Activated B cell treated with CpG ODN at 0.5 μM for 24 hours (primary cell): ENCODE measurements around the gene CENPP. TPM values are rescaled to one million over a fixed set of nuclear protein-coding genes. Genes with fewer than 3 reads are reported as not detected.

Experiments
- ATAC-seq: fragments of 200-7000 bp; cut with Tn5 transposase; one replicate; pipeline ENCODE4 v1.10.0; 2021; ENCODE audit warnings: low read depth, mild to moderate bottlenecking, moderate library complexity
- CTCF ChIA-PET: fragments of 350-600 bp; sonication (Branson Sonifier 250); formaldehyde crosslinking; loops from one replicate; lab custom pipeline; 2021; ENCODE audit warnings: antibody characterized with exemption; lab: Charles Lee
- POLR2A ChIA-PET: fragments of 350-600 bp; sonication (Branson Sonifier 250); formaldehyde crosslinking; loops from one replicate; lab custom pipeline; 2021; ENCODE audit warnings: antibody characterized with exemption; lab: Charles Lee
- DNase-seq: peaks from one replicate; pipeline ENCODE4 v3.0.0; 2022
- H3K27ac Mint-ChIP-seq: one replicate; pipeline ENCODE4 v1.8.0; 2020; ENCODE audit warnings: mixed read lengths
- H3K27me3 Mint-ChIP-seq: one replicate; pipeline ENCODE4 v1.8.0; 2021; ENCODE audit warnings: mixed read lengths
- H3K36me3 Mint-ChIP-seq: one replicate; pipeline ENCODE4 v1.8.0; 2021; ENCODE audit warnings: low read depth, mixed read lengths
- H3K4me1 Mint-ChIP-seq: one replicate; pipeline ENCODE4 v1.8.0; 2021; ENCODE audit warnings: mixed read lengths
- H3K4me3 Mint-ChIP-seq: one replicate; pipeline ENCODE4 v1.8.0; 2020; ENCODE audit warnings: mild to moderate bottlenecking, mixed read lengths
- H3K9me3 Mint-ChIP-seq: one replicate; pipeline ENCODE4 v1.8.0; 2020; ENCODE audit warnings: mixed read lengths
- CTCF ChIP-seq: fragments of 200-600 bp; IDR thresholded peaks from one replicate; pipeline ENCODE4 v1.8.0; 2022; ENCODE audit warnings: antibody characterized with exemption, mild to moderate bottlenecking
- intact Hi-C: fragments of 100-400 bp; cut with micrococcal nuclease; formaldehyde crosslinking; loops from one replicate; pipeline ENCODE4 v1.15.1; 2024
- total RNA-seq: library from RNA; stranded (reverse); gene quantifications from 2 replicates; pipeline ENCODE4 v1.2.3, GENCODE V29; 2022

CENPP gene
- total RNA-seq, 1 donor from 2014 or later: 5.7 TPM

- DNase-seq: no peak
- Mint-ChIP-seq H3K36me3 (peaks cover 88% of the 10 kb centered on the region), H3K4me3 (no peak overlapping the region), H3K27ac (no peak overlapping the region), H3K27me3 (no peaks in the 10 kb centered on the region), H3K4me1 (no peaks in the 10 kb centered on the region), H3K9me3 (no peaks in the 10 kb centered on the region)
- ATAC-seq: no peak
- intact Hi-C loops: loop anchor here (10.0 kb wide), 1 partner anchor 1723 kb away; no protein-coding TSS in a partner anchor
- CTCF ChIA-PET: no interaction called here
- POLR2A ChIA-PET: no interaction called here
- TF ChIP-seq CTCF: no peak
Observed at GRCh38 chr9:92637886-92638620, 312.3 kb downstream of the CENPP start.

- ATAC-seq (no peak), DNase-seq (no peak)
- ChIA-PET CTCF (no interaction called here), POLR2A (no interaction called here)
- no peak overlapping the region for H3K4me3 Mint-ChIP-seq
- no peaks in the 10 kb centered on the region for H3K9me3 Mint-ChIP-seq
- no peak for TF ChIP-seq CTCF
- no peak overlapping the region for H3K27ac Mint-ChIP-seq
- no peaks in the 10 kb centered on the region for H3K27me3 Mint-ChIP-seq
- intact Hi-C loops: loop anchor here (10.0 kb wide), 1 partner anchor 1724 kb away; no protein-coding TSS in a partner anchor
- H3K36me3 Mint-ChIP-seq: peaks cover 89% of the 10 kb centered on the region
- H3K4me1 Mint-ChIP-seq: no peaks in the 10 kb centered on the region
Observed at GRCh38 chr9:92638621-92639101, 312.9 kb downstream of the CENPP start.

GRCh38 chr9:92639124-92639523, 313.4 kb downstream of the CENPP start:
- CTCF ChIA-PET: no interaction called here
- ATAC-seq (no peak), DNase-seq (no peak)
- H3K27me3 Mint-ChIP-seq: no peaks in the 10 kb centered on the region
- H3K4me3 Mint-ChIP-seq: no peak overlapping the region
- intact Hi-C loops: loop anchor here (10.0 kb wide), 1 partner anchor 1724 kb away; no protein-coding TSS in a partner anchor
- H3K9me3 Mint-ChIP-seq: no peaks in the 10 kb centered on the region
- peaks cover 89% of the 10 kb centered on the region for H3K36me3 Mint-ChIP-seq
- no peak overlapping the region for H3K27ac Mint-ChIP-seq
- no peaks in the 10 kb centered on the region for H3K4me1 Mint-ChIP-seq
- TF ChIP-seq CTCF: no peak
- POLR2A ChIA-PET: no interaction called here

GRCh38 chr9:92639791-92640271, 314.1 kb downstream of the CENPP start:
- H3K36me3 Mint-ChIP-seq: peaks cover 89% of the 10 kb centered on the region
- ChIA-PET POLR2A (no interaction called here), CTCF (no interaction called here)
- peaks cover 2% of the 10 kb centered on the region for H3K9me3 Mint-ChIP-seq
- no peaks in the 10 kb centered on the region for H3K27me3 Mint-ChIP-seq
- TF ChIP-seq CTCF: no peak
- no peaks in the 10 kb centered on the region for H3K4me1 Mint-ChIP-seq
- H3K27ac Mint-ChIP-seq: no peak overlapping the region
- intact Hi-C loops: loop anchor here (10.0 kb wide), 1 partner anchor 1725 kb away; no protein-coding TSS in a partner anchor
- no peak for ATAC-seq
- H3K4me3 Mint-ChIP-seq: no peak overlapping the region
- DNase-seq: no peak

GRCh38 chr9:92640398-92641091, 314.8 kb downstream of the CENPP start:
- Mint-ChIP-seq H3K36me3 (peaks cover 89% of the 10 kb centered on the region), H3K4me1 (no peaks in the 10 kb centered on the region), H3K27me3 (no peaks in the 10 kb centered on the region), H3K27ac (no peak overlapping the region), H3K9me3 (peaks cover 8% of the 10 kb centered on the region), H3K4me3 (no peak overlapping the region)
- ATAC-seq: no peak
- ChIA-PET POLR2A (no interaction called here), CTCF (no interaction called here)
- no peak for TF ChIP-seq CTCF
- intact Hi-C loops: no loop called here
- no peak for DNase-seq
